Glutamatergic neuron (in vitro differentiated cells): ENCODE measurements around the gene CFAP161. TPM values are rescaled to one million over a fixed set of nuclear protein-coding genes. Genes with fewer than 3 reads are reported as not detected.

Source experiments
- DNase-seq: peaks from one replicate; pipeline ENCODE4 v3.0.0; 2022
- H3K27ac Mint-ChIP-seq: one replicate; pipeline ENCODE4 v1.8.0; 2020; ENCODE audit warnings: mild to moderate bottlenecking, mixed read lengths, inconsistent platforms; ENCODE audit not compliant: unreplicated experiment
- H3K27me3 Mint-ChIP-seq: one replicate; pipeline ENCODE4 v1.8.0; 2020; ENCODE audit warnings: mild to moderate bottlenecking, moderate library complexity, mixed read lengths, inconsistent platforms; ENCODE audit not compliant: unreplicated experiment
- H3K36me3 Mint-ChIP-seq: one replicate; pipeline ENCODE4 v1.8.0; 2020; ENCODE audit warnings: mild to moderate bottlenecking, mixed read lengths, inconsistent platforms; ENCODE audit not compliant: unreplicated experiment
- H3K4me1 Mint-ChIP-seq: one replicate; pipeline ENCODE4 v1.8.0; 2020; ENCODE audit warnings: mild to moderate bottlenecking, low read depth, mixed read lengths, inconsistent platforms; ENCODE audit not compliant: unreplicated experiment
- H3K4me3 Mint-ChIP-seq: one replicate; pipeline ENCODE4 v1.8.0; 2020; ENCODE audit warnings: mild to moderate bottlenecking, mixed read lengths, inconsistent platforms; ENCODE audit not compliant: unreplicated experiment
- H3K9me3 Mint-ChIP-seq: one replicate; pipeline ENCODE4 v1.8.0; 2020; ENCODE audit warnings: mild to moderate bottlenecking, moderate library complexity, mixed read lengths, inconsistent platforms; ENCODE audit not compliant: unreplicated experiment
- long read RNA-seq: library from polyadenylated mRNA; unstranded; transcript quantifications from one replicate; pipeline ENCODE4 v2.0.0, GENCODE V29; 2020; ENCODE audit not compliant: unreplicated experiment
- total RNA-seq: library from RNA; stranded (reverse); fragmentation: NEBNext Ultra II Directional; extraction: Animal tissue kit (Norgen Biotek cat#: 25700); gene quantifications from one replicate; pipeline ENCODE4 v1.2.1, GENCODE V29; 2021; ENCODE audit not compliant: unreplicated experiment
- TF ChIP-seq, protein P1 (sequence below): fragments of 200-600 bp; sonication (generic); IDR thresholded peaks from one replicate; pipeline ENCODE4 v1.5.0; 2021; ENCODE audit not compliant: partially characterized antibody, unreplicated experiment

CFAP161 gene, protein sequence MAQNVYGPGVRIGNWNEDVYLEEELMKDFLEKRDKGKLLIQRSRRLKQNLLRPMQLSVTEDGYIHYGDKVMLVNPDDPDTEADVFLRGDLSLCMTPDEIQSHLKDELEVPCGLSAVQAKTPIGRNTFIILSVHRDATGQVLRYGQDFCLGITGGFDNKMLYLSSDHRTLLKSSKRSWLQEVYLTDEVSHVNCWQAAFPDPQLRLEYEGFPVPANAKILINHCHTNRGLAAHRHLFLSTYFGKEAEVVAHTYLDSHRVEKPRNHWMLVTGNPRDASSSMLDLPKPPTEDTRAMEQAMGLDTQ
- 0.39 TPM for total RNA-seq
- long read RNA-seq: 0 reads

DNA sequence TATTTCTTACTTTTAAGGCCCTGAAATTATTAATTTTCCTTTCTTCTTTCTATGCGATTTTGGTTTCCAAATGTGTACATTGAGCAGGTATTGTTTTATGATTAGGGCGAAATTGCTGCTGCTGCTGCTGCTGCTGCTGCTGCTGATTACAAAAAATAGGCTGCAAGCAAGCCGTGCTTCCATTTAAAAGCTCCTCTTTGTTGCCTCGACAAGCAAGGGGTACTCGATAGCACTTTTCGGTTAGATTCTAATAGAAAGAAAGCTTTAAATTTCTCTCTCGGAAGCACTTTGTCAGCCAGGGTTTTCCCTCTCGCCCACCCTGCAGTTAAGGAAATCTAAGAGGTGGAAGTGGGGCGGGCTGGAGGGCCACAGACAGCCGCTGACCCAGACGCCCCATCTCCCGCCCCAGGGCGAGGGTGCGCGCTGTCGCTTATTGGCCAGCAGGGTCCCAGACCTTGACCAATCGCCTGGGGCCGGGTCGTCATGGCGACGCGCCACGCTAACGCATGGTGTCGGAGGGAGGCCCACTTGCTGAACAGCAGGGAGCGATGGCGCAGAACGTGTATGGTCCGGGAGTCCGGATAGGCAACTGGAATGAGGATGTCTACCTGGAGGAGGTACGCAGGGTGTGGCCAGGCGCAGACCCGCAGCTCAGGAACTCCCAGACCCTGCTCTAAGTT lies at the start of gene CFAP161:
Gene CFAP161, plus strand, starts transcription at position 489 of the 680 bp plus-strand sequence. Its CDS starts 60 bp downstream, at position 549.
- H3K9me3 Mint-ChIP-seq: peaks cover 3% of the 10 kb centered on the region
- TF ChIP-seq, protein P1, sequence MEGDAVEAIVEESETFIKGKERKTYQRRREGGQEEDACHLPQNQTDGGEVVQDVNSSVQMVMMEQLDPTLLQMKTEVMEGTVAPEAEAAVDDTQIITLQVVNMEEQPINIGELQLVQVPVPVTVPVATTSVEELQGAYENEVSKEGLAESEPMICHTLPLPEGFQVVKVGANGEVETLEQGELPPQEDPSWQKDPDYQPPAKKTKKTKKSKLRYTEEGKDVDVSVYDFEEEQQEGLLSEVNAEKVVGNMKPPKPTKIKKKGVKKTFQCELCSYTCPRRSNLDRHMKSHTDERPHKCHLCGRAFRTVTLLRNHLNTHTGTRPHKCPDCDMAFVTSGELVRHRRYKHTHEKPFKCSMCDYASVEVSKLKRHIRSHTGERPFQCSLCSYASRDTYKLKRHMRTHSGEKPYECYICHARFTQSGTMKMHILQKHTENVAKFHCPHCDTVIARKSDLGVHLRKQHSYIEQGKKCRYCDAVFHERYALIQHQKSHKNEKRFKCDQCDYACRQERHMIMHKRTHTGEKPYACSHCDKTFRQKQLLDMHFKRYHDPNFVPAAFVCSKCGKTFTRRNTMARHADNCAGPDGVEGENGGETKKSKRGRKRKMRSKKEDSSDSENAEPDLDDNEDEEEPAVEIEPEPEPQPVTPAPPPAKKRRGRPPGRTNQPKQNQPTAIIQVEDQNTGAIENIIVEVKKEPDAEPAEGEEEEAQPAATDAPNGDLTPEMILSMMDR: peak; percentile 55
- H3K4me3 Mint-ChIP-seq: peak within 1 kb of the TSS; percentile 91
- H3K27me3 Mint-ChIP-seq: peaks cover 5% of the 10 kb centered on the region
- peaks cover 5% of the 10 kb centered on the region for H3K36me3 Mint-ChIP-seq
- DNase-seq: peak; percentile 95
- H3K4me1 Mint-ChIP-seq: peaks cover 2% of the 10 kb centered on the region
- peak within 1 kb of the TSS; percentile 70 for H3K27ac Mint-ChIP-seq

DNA sequence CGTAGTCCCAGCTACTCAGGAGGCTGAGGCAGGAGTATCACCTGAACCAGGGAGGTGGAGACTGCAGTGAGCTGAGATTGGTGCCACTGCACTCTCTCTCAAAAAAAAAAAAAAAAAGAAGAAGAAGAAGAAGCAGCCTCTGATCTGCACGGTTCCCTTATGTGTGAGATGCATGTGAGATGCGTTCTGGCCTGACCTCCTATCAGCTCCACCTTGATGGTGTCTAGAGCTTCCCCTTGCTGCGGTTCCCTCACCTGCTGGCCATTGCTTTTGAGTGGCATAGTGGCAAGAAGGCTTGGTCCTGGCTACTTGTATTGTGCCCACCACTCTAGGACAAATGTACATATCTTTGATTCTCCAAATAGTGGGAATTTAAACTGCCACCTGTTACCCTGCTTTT lies 49.4 kb upstream of the CFAP161 start:
- no peak for DNase-seq
- peaks cover 7% of the 10 kb centered on the region for H3K4me1 Mint-ChIP-seq
- no peaks in the 10 kb centered on the region for H3K27me3 Mint-ChIP-seq
- no peak overlapping the region for H3K27ac Mint-ChIP-seq
- H3K36me3 Mint-ChIP-seq: no peaks in the 10 kb centered on the region
- TF ChIP-seq, protein P1: no peak
- H3K9me3 Mint-ChIP-seq: no peaks in the 10 kb centered on the region
- no peak overlapping the region for H3K4me3 Mint-ChIP-seq

DNA sequence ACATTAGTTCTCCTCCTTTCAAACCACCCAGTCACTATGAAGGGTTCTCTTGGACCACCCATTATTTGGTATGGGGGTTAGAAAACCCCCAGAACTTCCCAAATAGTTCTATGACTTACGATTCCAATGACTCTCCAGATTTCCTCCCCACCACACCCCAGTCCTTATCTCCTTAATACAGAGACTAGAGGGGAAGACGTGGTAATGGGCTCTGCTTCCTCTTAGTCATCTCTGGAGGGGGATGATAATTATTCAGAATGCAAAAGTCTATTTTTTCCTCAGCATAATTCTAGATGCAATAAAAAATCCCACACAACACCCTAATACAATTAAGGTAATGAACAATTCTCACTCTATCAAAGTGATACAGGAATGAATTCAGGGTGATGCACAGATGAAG lies 48.9 kb upstream of the CFAP161 start:
- H3K27ac Mint-ChIP-seq: no peak overlapping the region
- H3K4me1 Mint-ChIP-seq: peaks cover 7% of the 10 kb centered on the region
- no peaks in the 10 kb centered on the region for H3K36me3 Mint-ChIP-seq
- no peaks in the 10 kb centered on the region for H3K9me3 Mint-ChIP-seq
- no peaks in the 10 kb centered on the region for H3K27me3 Mint-ChIP-seq
- TF ChIP-seq, protein P1: no peak
- no peak overlapping the region for H3K4me3 Mint-ChIP-seq
- DNase-seq: no peak

DNA sequence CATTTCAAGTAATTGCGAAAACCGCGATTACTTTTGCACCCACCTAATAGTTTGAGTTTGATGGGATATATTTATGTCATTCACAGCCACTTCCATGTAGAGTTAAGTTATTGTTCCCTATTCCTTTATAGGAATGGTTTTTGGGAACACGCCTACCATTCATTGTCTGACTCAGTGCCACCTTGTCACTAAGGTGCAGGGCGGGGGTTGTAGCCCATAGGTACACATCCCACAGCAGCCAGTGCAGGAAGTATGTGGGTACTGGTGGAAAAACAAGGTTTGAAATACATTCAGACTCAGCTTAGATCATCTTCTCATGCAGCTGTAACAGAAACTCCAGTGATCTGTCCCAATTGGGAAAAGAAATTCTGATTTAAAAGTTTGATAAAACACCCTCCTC lies 48.2 kb upstream of the CFAP161 start:
- Mint-ChIP-seq H3K27me3 (no peaks in the 10 kb centered on the region), H3K4me3 (no peak overlapping the region), H3K9me3 (no peaks in the 10 kb centered on the region), H3K27ac (no peak overlapping the region), H3K36me3 (no peaks in the 10 kb centered on the region), H3K4me1 (peaks cover 7% of the 10 kb centered on the region)
- no peak for DNase-seq
- TF ChIP-seq, protein P1: no peak

DNA sequence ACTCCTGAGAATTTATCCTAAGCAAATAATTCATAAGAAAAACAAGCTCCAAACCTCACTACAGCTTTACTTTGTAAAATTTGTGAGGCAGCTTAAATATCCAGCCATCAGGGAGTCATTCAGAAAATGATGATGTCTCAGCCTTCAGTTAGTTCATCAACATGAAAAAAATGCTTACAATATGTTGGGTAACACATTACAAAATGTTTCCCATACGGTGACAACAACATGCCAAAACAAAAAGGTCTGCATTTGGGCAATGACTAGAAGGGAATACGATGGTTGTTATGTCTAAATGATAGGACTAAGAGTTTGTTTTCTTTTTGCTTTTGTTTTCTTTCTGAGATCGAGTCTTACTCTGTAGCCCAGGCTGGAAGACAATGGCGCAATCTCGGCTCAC lies 47.0 kb upstream of the CFAP161 start:
- TF ChIP-seq, protein P1: no peak
- no peak for DNase-seq
- no peaks in the 10 kb centered on the region for H3K36me3 Mint-ChIP-seq
- no peak overlapping the region for H3K27ac Mint-ChIP-seq
- H3K27me3 Mint-ChIP-seq: no peaks in the 10 kb centered on the region
- H3K4me3 Mint-ChIP-seq: no peak overlapping the region
- no peaks in the 10 kb centered on the region for H3K9me3 Mint-ChIP-seq
- H3K4me1 Mint-ChIP-seq: peaks cover 8% of the 10 kb centered on the region
